Forelimb muscle (tissue), 1 donor: Measurements from ENCODE around the gene RRP9. TPM values are rescaled to one million over a fixed set of nuclear protein-coding genes. Genes with fewer than 3 reads are reported as not detected.

ENCODE experiments used
- DNase-seq: peaks from one replicate; pipeline ENCODE4 v3.0.0-alpha.2; 2013; ENCODE audit warnings: low read depth
- polyA plus RNA-seq: library from polyadenylated mRNA; unstranded; fragments of 120-200 nt; gene quantifications from one replicate; pipeline ENCODE4 v1.2.1, GENCODE V29; 2013; ENCODE audit not compliant: insufficient read length

The RRP9 gene
- polyA plus RNA-seq, 1 donor = 15.2 TPM

- DNase-seq = no peak
These were observed 29.6 kb upstream of the RRP9 start for GRCh38 chr3:51971350-51971749.

- DNase-seq = no peak
These were observed 29.0 kb upstream of the RRP9 start for GRCh38 chr3:51970606-51971300.

- DNase-seq = no peak
These were observed 28.1 kb upstream of the RRP9 start for GRCh38 chr3:51969841-51970240.

GRCh38 chr3:51968883-51969678 is 27.4 kb upstream of the RRP9 start:
- no peak for DNase-seq

- DNase-seq = no peak
These were observed 26.6 kb upstream of the RRP9 start for GRCh38 chr3:51968170-51968775.

GRCh38 chr3:51967384-51968169 is 25.9 kb upstream of the RRP9 start, which contains the start of gene PCBP4:
PCBP4 (minus strand) TSS chr3:51967454; CDS start chr3:51961240, 6,214 bp downstream.
- no peak for DNase-seq

GRCh38 chr3:51966922-51967383 is 25.2 kb upstream of the RRP9 start:
- no peak for DNase-seq

- DNase-seq = no peak
These were observed 24.8 kb upstream of the RRP9 start for GRCh38 chr3:51966486-51966885.

- no peak for DNase-seq
These were observed 24.3 kb upstream of the RRP9 start for GRCh38 chr3:51966016-51966415.

- DNase-seq = no peak
These were observed 22.8 kb upstream of the RRP9 start for GRCh38 chr3:51964521-51964920.

- DNase-seq = no peak
These were observed 22.3 kb upstream of the RRP9 start for GRCh38 chr3:51963951-51964451.

GRCh38 chr3:51962854-51963530 is 21.3 kb upstream of the RRP9 start:
- no peak for DNase-seq

- DNase-seq = no peak
These were observed 20.2 kb upstream of the RRP9 start for GRCh38 chr3:51961602-51962569.

GRCh38 chr3:51961011-51961410 is 19.3 kb upstream of the RRP9 start:
- DNase-seq = no peak

GRCh38 chr3:51960386-51960785 is 18.7 kb upstream of the RRP9 start:
- DNase-seq = no peak

GRCh38 chr3:51959651-51960050 is 17.9 kb upstream of the RRP9 start:
- no peak for DNase-seq

GRCh38 chr3:51958603-51959521 is 17.2 kb upstream of the RRP9 start:
- no peak for DNase-seq

GRCh38 chr3:51957520-51958205 is 16.0 kb upstream of the RRP9 start:
- no peak for DNase-seq
